HepG2 (cell line): ENCODE data around the gene LRIG1. TPM values are rescaled to one million over a fixed set of nuclear protein-coding genes. Genes with fewer than 3 reads are reported as not detected.
A peak's percentile ranks its signal among the peaks of the same experiment; 100 is the strongest.

Experiments
- AHR ChIP-seq: IDR thresholded peaks from 2 replicates; pipeline ENCODE4 v1.6.1; 2018; ENCODE audit warnings: missing genetic modification reagents, missing compliant biosample characterization
- ARHGAP35 ChIP-seq: sonication (generic); formaldehyde crosslinking; IDR thresholded peaks from 2 replicates; pipeline ENCODE4 v1.9.0; 2022; ENCODE audit warnings: mild to moderate bottlenecking, inconsistent platforms, moderate library complexity, missing genetic modification reagents, borderline replicate concordance
- DNMT1 ChIP-seq: sonication (generic); formaldehyde crosslinking; IDR thresholded peaks from 2 replicates; pipeline ENCODE4 v1.5.1; 2020; ENCODE audit warnings: mild to moderate bottlenecking, missing genetic modification reagents
- HOXA3 ChIP-seq: sonication (generic); formaldehyde crosslinking; IDR thresholded peaks from 2 replicates; pipeline ENCODE4 v1.5.0; 2020; ENCODE audit warnings: missing genetic modification reagents
- MXD1 ChIP-seq: sonication (generic); formaldehyde crosslinking; IDR thresholded peaks from 2 replicates; pipeline ENCODE4 v1.4.0; 2020; ENCODE audit warnings: mild to moderate bottlenecking, missing genetic modification reagents
- MXD4 ChIP-seq: IDR thresholded peaks from 2 replicates; pipeline ENCODE4 v1.6.1; 2016; ENCODE audit warnings: mild to moderate bottlenecking, missing biosample characterization, missing genetic modification reagents
- PTBP1 ChIP-seq: fragments of 200-400 bp; formaldehyde crosslinking; IDR thresholded peaks from 2 replicates; pipeline ENCODE4 v1.6.1; 2018; ENCODE audit warnings: low read length, low read depth; ENCODE audit not compliant: poor library complexity, severe bottlenecking
- RNF219 ChIP-seq: sonication (generic); formaldehyde crosslinking; IDR thresholded peaks from 2 replicates; pipeline ENCODE4 v1.5.0; 2020; ENCODE audit warnings: mild to moderate bottlenecking, missing genetic modification reagents
- SMAD9 ChIP-seq: sonication (generic); formaldehyde crosslinking; IDR thresholded peaks from 2 replicates; pipeline ENCODE4 v1.5.1; 2020; ENCODE audit warnings: mild to moderate bottlenecking, missing genetic modification reagents
- SMARCE1 ChIP-seq: fragments of 450-650 bp; IDR thresholded peaks from 2 replicates; pipeline ENCODE4 v1.6.1; 2017; ENCODE audit warnings: borderline replicate concordance
- ZNF337 ChIP-seq: sonication (generic); formaldehyde crosslinking; IDR thresholded peaks from 2 replicates; pipeline ENCODE4 v1.5.1; 2020; ENCODE audit warnings: missing genetic modification reagents, low read depth, mild to moderate bottlenecking, borderline replicate concordance
- ZNF414 ChIP-seq: sonication (generic); formaldehyde crosslinking; IDR thresholded peaks from 2 replicates; pipeline ENCODE4 v1.5.0; 2020; ENCODE audit warnings: missing genetic modification reagents
- ZNF44 ChIP-seq: sonication (generic); formaldehyde crosslinking; IDR thresholded peaks from 2 replicates; pipeline ENCODE4 v1.5.1; 2020; ENCODE audit warnings: mild to moderate bottlenecking, missing genetic modification reagents
- ZNF746 ChIP-seq: sonication (generic); formaldehyde crosslinking; IDR thresholded peaks from 2 replicates; pipeline ENCODE4 v1.8.0; 2022; ENCODE audit warnings: mild to moderate bottlenecking, missing genetic modification reagents
- ZSCAN30 ChIP-seq: sonication (generic); formaldehyde crosslinking; IDR thresholded peaks from 2 replicates; pipeline ENCODE4 v1.5.0; 2020; ENCODE audit warnings: mild to moderate bottlenecking, missing genetic modification reagents
- polyA plus RNA-seq, 8 experiments: library from polyadenylated mRNA; depleted of rRNA in 3 of 8; stranded (reverse) in 7 of 8; unstranded in 1 of 8; fragments of >200 nt; fragmentation: Illumina TruSeq in 4 of 8; extraction: Trizol in 4 of 8; gene quantifications; 2 replicates each; pipeline versions ENCODE4 v1.2.1 to v1.2.3, GENCODE V29; 2011 to 2016; ENCODE audit warnings: low read depth in 4 of 8, missing spikeins in 1 of 8, mixed read lengths in 1 of 8; ENCODE audit not compliant: insufficient read depth in 1 of 8
- total RNA-seq, 5 experiments: library from RNA; depleted of rRNA; stranded (reverse); fragments of >200 nt; fragmentation: Illumina TruSeq; extraction: Trizol; gene quantifications; 2 replicates each; pipeline ENCODE4 v1.2.3, GENCODE V29; 2016; ENCODE audit warnings: low read depth in 1 of 5
- TF ChIP-seq, protein P1 (sequence below): sonication (generic); formaldehyde crosslinking; IDR thresholded peaks from 2 replicates; pipeline ENCODE4 v1.5.1; 2020; ENCODE audit warnings: missing genetic modification reagents, mild to moderate bottlenecking, borderline replicate concordance
- TF ChIP-seq, protein P2 (sequence below): sonication (generic); formaldehyde crosslinking; IDR thresholded peaks from 2 replicates; pipeline ENCODE4 v1.8.0; 2022; ENCODE audit warnings: mild to moderate bottlenecking, missing genetic modification reagents, moderate library complexity
- TF ChIP-seq, protein P3 (sequence below): sonication (generic); formaldehyde crosslinking; IDR thresholded peaks from 2 replicates; pipeline ENCODE4 v1.5.0; 2020; ENCODE audit warnings: mild to moderate bottlenecking, missing genetic modification reagents, moderate library complexity
- TF ChIP-seq, protein P4 (sequence below): sonication (generic); formaldehyde crosslinking; IDR thresholded peaks from 2 replicates; pipeline ENCODE4 v1.5.0; 2020; ENCODE audit warnings: missing genetic modification reagents

Gene LRIG1
- total and polyA plus RNA-seq, 2 of the 13 experiments (the other 11 are each of a cell fraction or from before 2014, with no cell fraction given), result 17.8 to 24.8 TPM

DNA sequence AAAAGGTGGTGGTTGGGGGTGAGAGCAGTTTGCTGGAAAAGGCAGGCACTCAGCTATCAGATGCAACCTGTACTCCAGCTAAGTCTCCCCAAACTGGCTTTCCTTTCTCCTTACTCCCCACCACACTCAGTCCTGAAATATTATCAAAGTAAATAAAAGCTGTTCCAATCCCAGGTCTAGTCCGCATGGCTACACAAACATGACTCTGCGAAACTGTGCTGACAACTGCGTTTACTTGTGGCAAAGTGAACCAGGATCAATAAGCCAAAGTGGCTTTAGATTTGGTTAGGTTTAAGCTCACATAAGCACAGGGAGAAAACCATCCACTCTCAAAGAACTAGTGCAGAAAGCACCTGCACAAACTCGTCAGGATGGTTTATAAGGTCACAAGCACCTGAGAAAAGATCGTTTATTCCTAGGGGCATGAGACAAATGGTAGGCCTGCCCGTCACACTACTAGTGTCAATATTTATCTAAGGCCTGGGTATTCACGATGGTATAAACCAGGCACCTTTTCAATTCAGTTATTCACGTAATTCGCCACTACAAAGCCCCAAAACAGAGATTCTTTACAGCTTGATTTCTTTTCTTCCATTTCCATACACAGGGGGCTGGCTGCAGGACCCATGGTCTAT lies 25.3 kb downstream of the LRIG1 start (continued):
- no peak for TF ChIP-seq SMARCE1
- TF ChIP-seq, protein P1, sequence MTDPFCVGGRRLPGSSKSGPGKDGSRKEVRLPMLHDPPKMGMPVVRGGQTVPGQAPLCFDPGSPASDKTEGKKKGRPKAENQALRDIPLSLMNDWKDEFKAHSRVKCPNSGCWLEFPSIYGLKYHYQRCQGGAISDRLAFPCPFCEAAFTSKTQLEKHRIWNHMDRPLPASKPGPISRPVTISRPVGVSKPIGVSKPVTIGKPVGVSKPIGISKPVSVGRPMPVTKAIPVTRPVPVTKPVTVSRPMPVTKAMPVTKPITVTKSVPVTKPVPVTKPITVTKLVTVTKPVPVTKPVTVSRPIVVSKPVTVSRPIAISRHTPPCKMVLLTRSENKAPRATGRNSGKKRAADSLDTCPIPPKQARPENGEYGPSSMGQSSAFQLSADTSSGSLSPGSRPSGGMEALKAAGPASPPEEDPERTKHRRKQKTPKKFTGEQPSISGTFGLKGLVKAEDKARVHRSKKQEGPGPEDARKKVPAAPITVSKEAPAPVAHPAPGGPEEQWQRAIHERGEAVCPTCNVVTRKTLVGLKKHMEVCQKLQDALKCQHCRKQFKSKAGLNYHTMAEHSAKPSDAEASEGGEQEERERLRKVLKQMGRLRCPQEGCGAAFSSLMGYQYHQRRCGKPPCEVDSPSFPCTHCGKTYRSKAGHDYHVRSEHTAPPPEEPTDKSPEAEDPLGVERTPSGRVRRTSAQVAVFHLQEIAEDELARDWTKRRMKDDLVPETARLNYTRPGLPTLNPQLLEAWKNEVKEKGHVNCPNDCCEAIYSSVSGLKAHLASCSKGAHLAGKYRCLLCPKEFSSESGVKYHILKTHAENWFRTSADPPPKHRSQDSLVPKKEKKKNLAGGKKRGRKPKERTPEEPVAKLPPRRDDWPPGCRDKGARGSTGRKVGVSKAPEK (CRISPR knock-in tag), result no peak
- no peak for TF ChIP-seq PTBP1
- TF ChIP-seq, protein P2, sequence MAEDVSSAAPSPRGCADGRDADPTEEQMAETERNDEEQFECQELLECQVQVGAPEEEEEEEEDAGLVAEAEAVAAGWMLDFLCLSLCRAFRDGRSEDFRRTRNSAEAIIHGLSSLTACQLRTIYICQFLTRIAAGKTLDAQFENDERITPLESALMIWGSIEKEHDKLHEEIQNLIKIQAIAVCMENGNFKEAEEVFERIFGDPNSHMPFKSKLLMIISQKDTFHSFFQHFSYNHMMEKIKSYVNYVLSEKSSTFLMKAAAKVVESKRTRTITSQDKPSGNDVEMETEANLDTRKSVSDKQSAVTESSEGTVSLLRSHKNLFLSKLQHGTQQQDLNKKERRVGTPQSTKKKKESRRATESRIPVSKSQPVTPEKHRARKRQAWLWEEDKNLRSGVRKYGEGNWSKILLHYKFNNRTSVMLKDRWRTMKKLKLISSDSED, result no peak
- no peak for TF ChIP-seq ZNF44 (CRISPR knock-in tag)
- TF ChIP-seq MXD4 (CRISPR knock-in tag), result peak; percentile 70; the same call in 1 of the 2 replicates
- no peak for TF ChIP-seq ZNF414 (CRISPR knock-in tag)
- TF ChIP-seq ARHGAP35, result no peak
- no peak; the same call in 1 of the 2 replicates for TF ChIP-seq DNMT1 (CRISPR knock-in tag)
- TF ChIP-seq MXD1 (CRISPR knock-in tag), result no peak
- TF ChIP-seq AHR (CRISPR knock-in tag), result no peak
- TF ChIP-seq ZNF746 (CRISPR knock-in tag), result no peak
- no peak for TF ChIP-seq SMAD9
- TF ChIP-seq ZNF337 (CRISPR knock-in tag), result no peak
- TF ChIP-seq, protein P3, sequence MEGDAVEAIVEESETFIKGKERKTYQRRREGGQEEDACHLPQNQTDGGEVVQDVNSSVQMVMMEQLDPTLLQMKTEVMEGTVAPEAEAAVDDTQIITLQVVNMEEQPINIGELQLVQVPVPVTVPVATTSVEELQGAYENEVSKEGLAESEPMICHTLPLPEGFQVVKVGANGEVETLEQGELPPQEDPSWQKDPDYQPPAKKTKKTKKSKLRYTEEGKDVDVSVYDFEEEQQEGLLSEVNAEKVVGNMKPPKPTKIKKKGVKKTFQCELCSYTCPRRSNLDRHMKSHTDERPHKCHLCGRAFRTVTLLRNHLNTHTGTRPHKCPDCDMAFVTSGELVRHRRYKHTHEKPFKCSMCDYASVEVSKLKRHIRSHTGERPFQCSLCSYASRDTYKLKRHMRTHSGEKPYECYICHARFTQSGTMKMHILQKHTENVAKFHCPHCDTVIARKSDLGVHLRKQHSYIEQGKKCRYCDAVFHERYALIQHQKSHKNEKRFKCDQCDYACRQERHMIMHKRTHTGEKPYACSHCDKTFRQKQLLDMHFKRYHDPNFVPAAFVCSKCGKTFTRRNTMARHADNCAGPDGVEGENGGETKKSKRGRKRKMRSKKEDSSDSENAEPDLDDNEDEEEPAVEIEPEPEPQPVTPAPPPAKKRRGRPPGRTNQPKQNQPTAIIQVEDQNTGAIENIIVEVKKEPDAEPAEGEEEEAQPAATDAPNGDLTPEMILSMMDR (CRISPR knock-in tag), result no peak
- TF ChIP-seq HOXA3, result no peak
- TF ChIP-seq RNF219 (CRISPR knock-in tag), result no peak
- no peak for TF ChIP-seq ZSCAN30 (CRISPR knock-in tag)
- TF ChIP-seq, protein P4, sequence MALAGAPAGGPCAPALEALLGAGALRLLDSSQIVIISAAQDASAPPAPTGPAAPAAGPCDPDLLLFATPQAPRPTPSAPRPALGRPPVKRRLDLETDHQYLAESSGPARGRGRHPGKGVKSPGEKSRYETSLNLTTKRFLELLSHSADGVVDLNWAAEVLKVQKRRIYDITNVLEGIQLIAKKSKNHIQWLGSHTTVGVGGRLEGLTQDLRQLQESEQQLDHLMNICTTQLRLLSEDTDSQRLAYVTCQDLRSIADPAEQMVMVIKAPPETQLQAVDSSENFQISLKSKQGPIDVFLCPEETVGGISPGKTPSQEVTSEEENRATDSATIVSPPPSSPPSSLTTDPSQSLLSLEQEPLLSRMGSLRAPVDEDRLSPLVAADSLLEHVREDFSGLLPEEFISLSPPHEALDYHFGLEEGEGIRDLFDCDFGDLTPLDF (CRISPR knock-in tag), result no peak
